GM18526 (cell line): ENCODE measurements around the gene KLHL22.

Source experiments
- POLR2A ChIP-seq: IDR thresholded peaks from 3 replicates; pipeline ENCODE4 v1.6.1; 2011; ENCODE audit not compliant: insufficient read length; ENCODE audit errors: extremely low read depth

KLHL22 gene

DNA sequence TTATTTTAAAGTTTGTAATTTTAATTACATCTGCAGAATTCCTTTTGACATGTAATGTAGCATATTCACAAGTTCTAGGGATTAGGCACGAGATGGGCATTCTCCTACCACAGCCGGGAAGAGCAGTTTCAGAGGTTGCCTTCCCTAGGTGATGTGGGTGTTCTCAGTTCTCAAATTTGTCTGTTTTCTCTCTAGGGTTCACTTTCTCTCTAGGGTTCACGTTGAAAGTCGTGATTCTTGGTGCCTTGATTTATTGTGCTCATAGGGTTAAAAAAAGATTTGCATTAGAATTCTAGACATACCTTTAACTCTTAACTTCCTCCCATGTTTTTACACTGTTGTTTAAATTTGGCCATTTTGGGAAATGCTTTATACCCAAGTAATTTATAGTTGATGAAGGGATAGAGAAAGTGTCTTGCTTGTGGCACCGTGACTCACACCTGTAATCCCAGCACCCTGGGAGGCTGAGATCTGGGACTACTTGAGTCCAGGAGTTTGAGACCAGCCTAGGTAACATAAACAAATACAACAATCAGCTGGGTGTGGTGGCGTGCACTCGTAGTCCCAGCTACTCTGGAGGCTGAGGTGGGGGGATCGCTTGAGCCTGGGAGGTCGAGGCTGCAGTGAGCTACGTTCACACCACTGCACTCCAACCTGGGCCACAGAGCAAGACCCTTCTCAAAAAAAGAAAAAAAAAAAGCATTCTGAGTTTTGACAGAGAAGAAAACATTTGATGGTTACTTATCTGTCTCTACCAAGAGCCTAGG lies 15.4 kb upstream of the KLHL22 start:
- TF ChIP-seq POLR2A, result no peak

DNA sequence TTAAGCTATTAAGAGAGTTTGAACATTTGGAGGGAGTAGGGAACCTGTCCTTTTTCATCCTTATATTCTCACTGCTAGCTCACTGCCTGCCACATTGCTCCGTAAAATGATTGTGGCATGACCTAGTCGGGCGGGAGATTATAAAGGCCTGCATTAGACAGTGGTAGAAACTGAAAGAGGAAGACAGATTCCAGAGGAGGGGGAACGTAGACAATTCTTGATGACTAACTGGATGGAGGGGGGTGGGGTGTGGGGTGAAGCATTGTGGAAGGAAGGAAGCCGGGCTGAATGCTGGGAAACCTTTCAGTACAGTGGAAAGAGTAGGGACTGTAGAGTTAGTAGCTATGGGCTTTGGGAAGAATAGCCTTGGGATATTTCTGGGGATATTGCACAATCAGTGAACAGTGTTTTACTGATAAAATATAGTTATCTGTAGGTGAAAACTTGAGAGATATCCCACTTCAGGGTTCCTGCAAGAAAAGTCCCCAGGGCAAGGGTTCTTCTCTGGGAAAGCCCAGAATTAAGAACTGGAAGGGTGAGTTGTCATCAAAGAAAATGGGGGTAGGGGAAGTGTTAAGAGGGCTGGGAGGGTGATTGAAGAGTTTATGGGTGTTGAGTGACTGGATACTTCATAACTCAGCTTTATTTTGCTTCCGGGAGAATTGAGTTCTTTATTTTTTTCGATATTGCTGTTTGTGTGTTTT lies 13.9 kb upstream of the KLHL22 start:
- TF ChIP-seq POLR2A, result no peak

DNA sequence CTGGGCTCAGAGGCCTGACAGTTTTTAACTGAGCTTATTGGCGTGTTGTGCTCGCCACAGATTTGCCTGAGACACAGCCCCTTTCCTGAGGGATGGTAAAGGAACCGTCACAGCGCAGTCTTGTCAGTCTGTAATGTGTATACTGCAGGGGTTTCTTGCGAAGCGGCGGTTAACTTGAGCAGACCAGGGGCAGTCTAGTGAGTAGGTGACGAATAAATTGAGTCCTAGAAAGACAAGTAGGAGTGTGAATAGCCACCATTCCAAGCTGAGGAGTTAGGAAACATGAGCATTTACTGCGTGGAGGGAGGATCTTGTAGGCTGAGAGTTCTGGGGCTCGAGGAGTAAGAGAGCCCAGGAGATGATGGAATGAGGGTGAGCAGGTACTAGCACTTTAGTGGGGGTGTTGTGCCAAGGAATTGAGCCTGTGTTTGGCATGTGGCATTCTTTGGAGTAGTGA lies 13.2 kb upstream of the KLHL22 start:
- no peak for TF ChIP-seq POLR2A

DNA sequence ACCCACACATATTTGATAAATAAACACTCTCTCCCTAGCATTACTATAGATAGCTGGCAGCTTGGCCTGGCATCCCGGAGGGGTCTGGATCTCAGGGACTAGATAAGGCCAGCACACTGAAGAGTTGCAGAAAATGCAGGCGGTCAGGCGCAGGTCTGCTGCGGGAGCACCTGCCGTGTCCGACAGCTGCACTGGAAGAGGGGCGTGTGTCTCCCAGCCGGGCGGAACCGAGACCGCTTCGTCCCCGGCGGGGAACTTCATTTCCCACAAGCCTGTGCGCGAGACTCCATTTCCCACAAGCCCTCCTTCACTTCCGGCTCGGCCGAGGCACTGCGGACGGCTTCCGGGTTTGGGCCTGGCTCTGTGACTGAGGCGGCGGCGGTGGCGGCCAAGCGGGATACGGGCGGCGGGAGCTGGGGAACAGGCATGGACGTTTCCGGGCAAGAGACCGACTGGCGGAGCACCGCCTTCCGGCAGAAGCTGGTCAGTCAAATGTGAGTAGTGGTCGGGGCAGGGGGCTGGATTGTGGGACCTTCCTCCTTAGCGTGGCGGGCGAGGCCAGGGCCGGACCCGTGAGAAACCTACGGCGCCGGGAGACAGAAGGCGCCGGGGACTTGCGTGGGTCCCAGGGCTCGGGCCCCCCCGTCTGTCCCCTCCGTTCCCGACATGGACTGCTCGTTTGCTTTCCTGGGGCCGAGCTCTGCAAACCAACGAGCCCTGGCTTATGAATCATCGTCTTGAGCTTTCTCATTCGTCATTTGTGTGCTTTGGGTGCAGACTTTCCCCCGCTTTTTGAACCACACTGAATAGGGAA lies 11.9 kb upstream of the KLHL22 start, which contains the start of gene MED15:
Gene MED15 (plus strand): TSS at position 358 of the 814 bp plus-strand sequence. CDS start 69 bp downstream, at position 427.
- peak; percentile 88 for TF ChIP-seq POLR2A

DNA sequence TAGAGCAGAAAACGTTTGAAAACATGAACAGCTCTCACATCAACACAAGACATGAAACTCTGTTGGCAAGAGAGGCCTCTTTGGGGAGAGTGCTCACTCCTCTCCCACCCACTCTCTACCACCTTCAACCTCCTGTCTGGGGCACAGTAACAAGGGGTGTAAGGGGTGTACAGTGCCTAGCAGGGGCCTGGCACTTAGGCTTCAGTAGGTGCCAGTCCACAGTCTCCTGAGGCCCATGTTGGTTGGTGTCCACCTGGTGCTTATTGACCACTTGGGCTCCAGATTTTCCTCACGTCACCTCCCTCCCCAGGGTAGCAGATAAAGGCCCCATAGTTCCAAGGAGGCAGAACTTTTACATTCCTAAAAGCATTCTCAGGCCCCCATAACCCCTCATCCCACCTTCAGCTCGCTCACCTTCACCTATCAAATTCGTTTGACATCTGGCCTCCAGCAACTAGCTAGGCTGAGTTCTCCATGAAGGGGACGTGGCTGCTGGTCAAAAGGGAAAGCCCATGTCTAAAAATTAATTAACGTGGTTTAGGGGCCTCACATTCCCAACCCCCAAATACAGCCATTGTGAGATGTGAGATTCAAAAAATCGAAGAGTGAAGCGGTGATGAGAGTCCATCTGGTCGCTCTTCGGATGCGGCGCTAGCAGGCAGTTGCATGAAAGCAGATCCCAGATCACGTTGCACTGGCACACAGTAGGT lies 11.1 kb upstream of the KLHL22 start:
- no peak for TF ChIP-seq POLR2A

DNA sequence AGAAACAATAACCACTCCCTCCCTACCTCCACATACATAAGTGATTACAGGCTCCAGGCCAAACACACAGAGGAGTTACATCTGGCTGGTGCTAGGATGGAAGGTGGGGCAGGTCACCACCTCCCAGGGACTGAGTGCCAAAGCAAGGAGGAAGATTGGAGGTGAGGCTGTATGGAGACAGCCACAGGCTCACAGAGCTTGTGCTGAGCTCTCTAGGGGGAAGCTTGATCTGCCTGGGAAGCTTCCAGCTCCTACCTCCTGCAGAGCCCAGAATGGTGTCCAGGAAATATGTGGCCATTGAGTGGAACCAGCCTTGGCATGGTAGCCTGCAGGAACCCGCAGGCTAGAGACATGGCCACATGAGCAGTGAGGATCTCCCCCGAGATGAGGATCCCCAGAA lies 8.2 kb upstream of the KLHL22 start:
- TF ChIP-seq POLR2A, result no peak

DNA sequence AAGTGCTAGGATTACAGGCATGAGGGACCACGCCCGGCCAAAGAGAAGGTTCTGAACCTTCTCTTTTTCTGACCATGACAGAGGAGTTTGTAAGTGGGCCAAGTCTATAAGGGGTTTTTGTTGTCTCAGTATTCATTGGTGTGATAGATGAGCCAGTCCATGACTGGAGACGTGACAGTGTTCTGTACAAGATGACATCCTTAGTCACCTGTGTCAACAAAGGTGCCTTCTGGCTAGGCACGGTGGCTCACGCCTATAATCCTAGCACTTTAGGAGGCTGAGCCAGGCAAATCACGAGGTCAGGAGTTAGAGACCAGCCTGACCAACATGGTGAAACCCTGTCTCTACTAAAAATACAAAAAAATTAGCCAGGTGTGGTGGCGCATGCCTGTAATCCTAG lies 4.2 kb upstream of the KLHL22 start:
- TF ChIP-seq POLR2A, result no peak

DNA sequence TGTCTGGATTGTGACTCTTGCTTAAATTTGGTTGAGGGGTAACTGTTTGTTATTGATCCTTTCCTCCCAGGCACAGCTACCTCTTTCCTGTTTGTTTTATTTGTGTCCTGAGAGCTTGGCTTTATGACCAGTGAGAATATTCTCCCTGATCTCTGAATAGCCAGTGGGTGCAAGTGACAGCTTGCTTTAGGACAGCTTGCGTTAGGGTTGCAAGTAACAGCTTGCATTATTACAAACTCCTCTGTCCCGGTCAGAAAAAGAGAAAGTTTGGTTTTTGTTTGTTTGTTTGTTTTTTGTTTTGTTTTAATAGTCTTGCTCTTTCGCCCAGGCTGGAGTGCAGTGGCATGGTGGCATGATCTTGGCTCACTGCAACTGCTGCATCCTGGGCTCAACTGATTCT lies 3.3 kb upstream of the KLHL22 start:
- no peak for TF ChIP-seq POLR2A

DNA sequence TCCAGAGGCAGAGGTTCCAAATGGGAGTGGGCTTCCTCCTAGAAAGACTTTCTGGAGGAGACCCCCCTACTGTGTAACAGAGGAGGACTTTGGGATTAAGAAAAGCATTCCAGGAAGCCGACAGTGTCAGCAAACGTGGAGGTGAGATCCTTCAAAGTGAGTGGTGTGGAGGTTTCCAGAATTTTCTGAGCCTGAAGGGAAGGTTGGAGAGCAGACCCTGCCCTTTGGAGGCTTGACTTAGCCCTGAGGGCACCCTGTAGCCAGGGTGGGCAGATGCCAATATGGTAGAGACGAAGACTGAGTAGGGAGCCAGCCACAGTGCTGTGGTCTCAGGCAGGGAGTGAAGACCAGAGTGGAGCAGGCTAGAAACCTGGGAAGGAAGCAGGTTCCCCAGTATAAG lies 1.8 kb upstream of the KLHL22 start:
- no peak for TF ChIP-seq POLR2A

DNA sequence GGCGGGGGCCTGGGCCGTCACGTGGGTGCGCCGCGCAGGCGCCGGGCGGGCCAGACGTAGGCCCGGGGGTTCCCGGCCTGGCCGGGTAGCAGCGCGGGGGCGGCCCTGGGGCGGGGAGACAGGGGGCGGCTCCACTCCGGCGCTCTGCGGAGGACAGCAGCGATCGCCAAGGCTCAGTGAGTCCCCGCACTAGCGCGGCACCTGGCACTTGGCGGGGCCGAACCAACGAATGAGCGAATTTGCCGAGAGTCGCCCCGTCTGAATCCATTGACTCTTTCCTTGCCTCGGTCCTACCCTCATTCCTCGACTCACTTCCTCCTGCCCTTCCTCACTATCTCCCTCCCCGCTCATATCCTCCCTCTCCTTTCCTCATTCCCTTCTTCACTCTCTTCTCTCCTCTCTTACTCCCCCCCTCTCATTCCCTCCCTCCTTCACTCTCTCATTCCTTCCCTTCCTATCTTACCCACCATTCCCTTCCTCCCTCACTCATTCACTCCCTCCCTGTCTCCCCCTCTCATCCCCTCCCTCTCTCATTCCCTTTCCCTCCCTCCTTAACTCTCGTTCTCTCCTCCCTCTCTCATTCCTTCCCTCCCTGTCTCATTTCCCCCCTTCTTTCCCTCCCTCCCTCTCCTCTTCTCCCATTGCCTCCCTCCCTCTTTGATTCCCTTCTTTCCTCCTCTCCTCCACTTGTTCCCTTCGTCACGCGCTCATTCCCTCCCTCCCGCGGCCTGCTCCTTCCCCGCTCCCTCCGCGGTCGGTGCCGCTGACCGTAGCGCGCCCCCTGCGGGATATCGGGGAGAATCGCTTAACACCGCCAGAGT lies 476 bp upstream of the KLHL22 start:
- peak; percentile 61 for TF ChIP-seq POLR2A

DNA sequence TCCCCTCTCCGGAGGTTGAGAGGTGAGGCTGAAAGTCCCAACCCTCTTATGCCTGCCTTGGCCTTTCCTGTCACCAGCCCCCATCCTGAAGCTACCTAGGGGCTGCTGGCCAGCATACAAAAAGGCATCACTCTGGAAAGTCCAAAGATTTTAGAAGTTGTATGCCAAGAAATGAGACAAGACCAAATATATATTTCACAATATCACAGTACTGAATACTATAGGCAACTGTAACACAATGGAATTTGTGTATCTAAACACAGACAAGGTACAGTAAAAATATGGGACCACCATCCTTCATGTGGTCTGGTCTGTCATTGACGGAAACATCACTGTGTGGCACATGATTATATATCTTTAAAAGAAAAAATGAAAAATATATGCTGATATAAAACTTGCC lies 4.2 kb downstream of the KLHL22 start:
- no peak for TF ChIP-seq POLR2A

DNA sequence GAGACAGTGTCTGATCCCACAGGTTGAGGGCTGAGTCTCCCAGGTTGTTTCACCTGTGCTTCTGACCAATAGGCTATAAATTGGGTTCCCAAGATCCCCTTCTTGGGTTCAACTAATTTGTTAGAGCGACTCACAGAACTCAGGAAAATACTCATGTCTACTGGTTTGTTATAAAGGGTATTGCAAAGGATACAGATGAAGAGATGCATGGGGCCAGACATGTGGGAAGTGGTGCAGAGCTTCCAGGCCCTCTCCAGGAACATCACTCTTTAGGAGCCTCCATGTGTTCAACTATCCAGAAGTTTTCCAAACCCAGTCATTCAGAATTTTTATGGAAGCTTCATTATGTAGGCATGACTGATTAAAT lies 4.7 kb downstream of the KLHL22 start:
- no peak for TF ChIP-seq POLR2A

DNA sequence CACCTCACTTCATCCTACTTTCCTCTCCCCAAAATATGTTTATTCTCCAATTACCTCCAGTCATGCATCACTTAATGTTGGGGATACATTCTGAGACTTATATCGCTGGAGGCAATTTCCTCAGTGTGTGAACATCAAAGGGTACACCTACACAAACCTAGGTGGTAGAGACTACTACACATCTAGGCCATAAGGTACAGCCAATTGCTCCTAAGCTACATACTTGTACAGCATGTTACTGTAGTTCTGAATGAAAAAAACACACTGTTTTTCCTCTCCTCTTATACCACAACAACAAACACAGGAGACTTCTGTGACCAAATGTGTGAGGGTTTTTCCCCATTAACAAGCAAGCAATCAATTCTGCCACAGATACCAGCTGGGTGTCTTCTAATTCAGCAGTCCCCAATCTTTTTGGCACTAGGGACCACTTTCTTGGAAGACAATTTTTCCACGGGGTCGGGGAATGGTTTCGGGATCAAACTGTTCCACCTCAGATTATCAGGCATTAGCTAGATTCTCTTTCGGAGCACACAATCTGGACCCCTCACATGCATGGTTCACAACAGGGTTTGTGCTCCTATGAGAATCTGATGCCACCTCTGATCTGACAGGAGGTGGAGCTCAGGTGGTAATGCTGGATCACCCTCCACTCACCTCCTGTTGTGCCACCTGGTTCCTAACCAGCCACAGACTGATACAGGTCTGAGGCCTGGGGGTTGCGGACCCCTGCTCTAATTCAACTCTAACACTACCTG lies 5.2 kb downstream of the KLHL22 start:
- TF ChIP-seq POLR2A, result no peak

DNA sequence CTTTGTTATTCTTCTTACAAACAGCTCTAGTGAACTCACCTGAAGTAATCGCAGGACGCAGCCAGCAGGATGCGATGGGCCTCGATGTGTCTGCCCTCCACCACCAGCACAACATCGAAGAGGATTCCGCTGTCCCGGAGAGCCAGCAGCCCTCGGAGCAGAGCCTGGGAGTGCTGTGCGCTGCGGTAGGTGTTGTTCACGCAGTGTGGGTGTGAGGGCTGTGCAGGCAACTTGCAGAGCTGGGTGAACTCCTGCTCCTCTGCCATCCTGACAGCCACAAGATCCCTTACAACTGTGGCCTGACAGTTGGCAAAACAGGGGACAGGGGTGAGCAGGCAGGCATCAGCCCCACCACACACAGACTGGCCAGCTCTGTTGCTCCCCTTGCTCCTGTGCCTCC lies 6.6 kb downstream of the KLHL22 start:
- no peak for TF ChIP-seq POLR2A

DNA sequence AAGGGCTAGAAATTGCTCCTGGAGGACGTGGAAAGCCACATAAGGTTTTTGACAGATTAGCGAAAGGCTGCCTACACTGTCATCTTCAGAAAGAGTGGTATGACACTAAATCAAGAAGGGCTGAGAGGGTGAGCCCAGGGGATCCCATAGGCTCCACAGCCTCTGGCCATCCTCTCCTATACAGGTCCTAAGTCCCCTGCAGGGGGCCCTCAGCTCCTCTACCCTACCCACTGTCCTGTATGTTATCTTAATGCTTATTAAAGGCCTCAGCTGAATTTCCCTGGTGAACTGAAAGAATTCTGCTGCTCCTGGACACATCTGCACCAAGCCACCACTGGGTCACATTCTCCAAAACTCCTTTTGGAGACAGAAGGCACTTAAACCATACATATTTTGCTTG lies 7.9 kb downstream of the KLHL22 start:
- no peak for TF ChIP-seq POLR2A
